PC-3 (cell line): ENCODE measurements around the gene STPG3.

Experiments
- CTCF ChIP-seq: fragments of 300-600 bp; sonication (generic); conservative IDR thresholded peaks from 2 replicates; pipeline ENCODE4 v1.5.1; 2017; ENCODE audit warnings: antibody characterized with exemption, low read depth, mild to moderate bottlenecking, low read length
- EZH2 ChIP-seq: fragments of 300-600 bp; sonication (generic); IDR thresholded peaks from one replicate; pipeline ENCODE4 v1.6.1; 2017; ENCODE audit warnings: antibody characterized with exemption, mild to moderate bottlenecking, low read length; ENCODE audit not compliant: unreplicated experiment
- EZH2phosphoT487 ChIP-seq: fragments of 300-600 bp; sonication (generic); IDR thresholded peaks from 2 replicates; pipeline ENCODE4 v1.6.1; 2018; ENCODE audit warnings: mild to moderate bottlenecking, antibody characterized with exemption, low read length, borderline replicate concordance

- TF ChIP-seq CTCF: no peak
- TF ChIP-seq EZH2: no peak
- TF ChIP-seq EZH2phosphoT487: no peak
These were observed 16.2 kb upstream of the STPG3 start for GRCh38 chr9:137234758-137235423.
